Neuronal stem cell (in vitro differentiated cells): ENCODE results near the gene CSNK1A1L.

ENCODE experiments used
- DNase-seq: peaks from one replicate; pipeline ENCODE4 v3.0.0-alpha.2; 2013; ENCODE audit warnings: low spot score
- H2AFZ ChIP-seq: one replicate; pipeline ENCODE4 v1.6.1; 2013; ENCODE audit warnings: mild to moderate bottlenecking, low read length, inconsistent platforms
- H2AK5ac ChIP-seq: 2 replicates; pipeline ENCODE4 v1.6.1; 2013; ENCODE audit warnings: low read depth, mild to moderate bottlenecking, inconsistent platforms, low read length, moderate library complexity, mixed read lengths
- H2BK120ac ChIP-seq: 2 replicates; pipeline ENCODE4 v1.6.1; 2013; ENCODE audit warnings: low read depth, mild to moderate bottlenecking, inconsistent platforms, low read length, moderate library complexity, mixed read lengths
- H2BK12ac ChIP-seq: one replicate; pipeline ENCODE4 v1.6.1; 2013; ENCODE audit warnings: low read length, inconsistent platforms
- H2BK15ac ChIP-seq: 2 replicates; pipeline ENCODE4 v1.6.1; 2013; ENCODE audit warnings: mild to moderate bottlenecking, low read length, inconsistent platforms, mixed read lengths
- H2BK5ac ChIP-seq: one replicate; pipeline ENCODE4 v1.6.1; 2013; ENCODE audit warnings: inconsistent platforms, mild to moderate bottlenecking, low read length, moderate library complexity
- H3K14ac ChIP-seq: one replicate; pipeline ENCODE4 v1.6.1; 2013; ENCODE audit warnings: low read length, inconsistent platforms
- H3K18ac ChIP-seq: 2 replicates; pipeline ENCODE4 v1.6.1; 2013; ENCODE audit warnings: low read length, inconsistent platforms
- H3K23ac ChIP-seq: 2 replicates; pipeline ENCODE4 v1.6.1; 2013; ENCODE audit warnings: low read depth, mild to moderate bottlenecking, mixed read lengths, low read length, inconsistent platforms; ENCODE audit not compliant: poor library complexity
- H3K27ac ChIP-seq: replicated peaks from 3 replicates; pipeline ENCODE4 v1.5.1; 2013; ENCODE audit warnings: low read length, inconsistent platforms
- H3K27me3 ChIP-seq, 3 experiments: 2 replicates each; pipeline ENCODE4 v1.6.1; 2013; ENCODE audit warnings: low read length in 3 of 3, mild to moderate bottlenecking in 2 of 3, inconsistent platforms in 1 of 3, low read depth in 1 of 3, mixed read lengths in 1 of 3, moderate library complexity in 1 of 3; ENCODE audit not compliant: control insufficient read depth in 3 of 3, insufficient read depth in 3 of 3
- H3K36me3 ChIP-seq, 2 donors: replicated peaks in 1 of 2; 2 replicates each; pipeline ENCODE4 v1.6.1; 2013; ENCODE audit warnings: low read length in 2 of 2; ENCODE audit not compliant: control insufficient read depth in 2 of 2, insufficient read depth in 2 of 2
- H3K4ac ChIP-seq: 2 replicates; pipeline ENCODE4 v1.6.1; 2013; ENCODE audit warnings: inconsistent platforms, mild to moderate bottlenecking, low read length, moderate library complexity
- H3K4me1 ChIP-seq, 2 donors: 1 replicate in 1 of 2; 2 replicates in 1 of 2; pipeline ENCODE4 v1.6.1; 2013; ENCODE audit warnings: low read length in 2 of 2, low read depth in 1 of 2; ENCODE audit not compliant: control insufficient read depth in 2 of 2, insufficient read depth in 1 of 2
- H3K4me2 ChIP-seq: one replicate; pipeline ENCODE4 v1.6.1; 2013; ENCODE audit warnings: mild to moderate bottlenecking, low read length, inconsistent platforms; ENCODE audit not compliant: insufficient read depth, poor library complexity, severe bottlenecking
- H3K4me3 ChIP-seq, 2 donors: 2 replicates each; pipeline ENCODE4 v1.5.1; 2013; ENCODE audit warnings: low read length in 2 of 2, mild to moderate bottlenecking in 2 of 2, inconsistent platforms in 1 of 2, moderate library complexity in 1 of 2
- H3K79me1 ChIP-seq: one replicate; pipeline ENCODE4 v1.6.1; 2013; ENCODE audit warnings: low read depth, mild to moderate bottlenecking, inconsistent platforms, low read length, moderate library complexity
- H3K9ac ChIP-seq: one replicate; pipeline ENCODE4 v1.6.1; 2013; ENCODE audit warnings: mild to moderate bottlenecking, low read depth, low read length, inconsistent platforms; ENCODE audit not compliant: poor library complexity
- H3K9me3 ChIP-seq, 2 donors: replicated peaks in 1 of 2; 2 replicates each; pipeline versions ENCODE3 to v1.6.1; 2013; ENCODE audit warnings: low read length in 2 of 2, mild to moderate bottlenecking in 2 of 2, inconsistent platforms in 1 of 2, low read depth in 1 of 2, mixed read lengths in 1 of 2, moderate library complexity in 1 of 2; ENCODE audit not compliant: control insufficient read depth in 2 of 2, insufficient read depth in 1 of 2
- H4K8ac ChIP-seq: one replicate; pipeline ENCODE4 v1.6.1; 2013; ENCODE audit warnings: low read depth, mild to moderate bottlenecking, inconsistent platforms, low read length, moderate library complexity
- H4K91ac ChIP-seq: one replicate; pipeline ENCODE4 v1.6.1; 2013; ENCODE audit warnings: low read length, low read depth, mild to moderate bottlenecking, inconsistent platforms; ENCODE audit not compliant: poor library complexity
- WGBS, 2 donors: extraction: QIAGEN DNeasy Blood & Tissue Kit; methylation state at CpG; one replicate each; pipeline ENCODE4 v1.1.7; 2013; ENCODE audit warnings: missing lambda C conversion rate in 2 of 2, mixed read lengths in 1 of 2; ENCODE audit not compliant: insufficient read length in 2 of 2, insufficient replicate concordance in 1 of 2; ENCODE audit errors: extremely low coverage in 2 of 2; 5-methylcytosine and 5-hydroxymethylcytosine counted together

The CSNK1A1L gene

GRCh38 chr13:37138926-37139325, 33.5 kb upstream of the CSNK1A1L start:
- Histone ChIP-seq H3K27ac (no peak overlapping the region), H3K4ac (no peak overlapping the region), H3K4me2 (no peak overlapping the region), H2BK12ac (no peak overlapping the region), H2AFZ (no peak overlapping the region), H2BK5ac (no peak overlapping the region), H4K8ac (no peak overlapping the region), H2BK15ac (no peak overlapping the region), H3K36me3 (no peaks in the 10 kb centered on the region), H3K14ac (no peak overlapping the region), H4K91ac (no peak overlapping the region), H3K9ac (no peak overlapping the region), H2BK120ac (no peak overlapping the region), H2AK5ac (no peak overlapping the region), H3K4me3 (no peak overlapping the region), H3K27me3 (no peaks in the 10 kb centered on the region), H3K4me1 (peaks cover 0 to 2% of the 10 kb centered on the region in 2 donors), H3K18ac (no peak overlapping the region), H3K23ac (no peak overlapping the region), H3K9me3 (no peaks in the 10 kb centered on the region), H3K79me1 (no peaks in the 10 kb centered on the region)
- no peak for DNase-seq
- WGBS, 2 donors, result no CpG with 5 or more reads among the region's 3 CpGs

GRCh38 chr13:37138169-37138568, 32.7 kb upstream of the CSNK1A1L start:
- H3K36me3 ChIP-seq, result no peaks in the 10 kb centered on the region
- WGBS, 2 donors, result no CpG with 5 or more reads among the region's 1 CpG
- no peak overlapping the region for H3K23ac ChIP-seq
- no peaks in the 10 kb centered on the region for H3K79me1 ChIP-seq
- no peak overlapping the region for H3K4ac ChIP-seq
- H2AK5ac ChIP-seq, result no peak overlapping the region
- no peak overlapping the region for H2AFZ ChIP-seq
- no peak overlapping the region for H4K8ac ChIP-seq
- H3K18ac ChIP-seq, result no peak overlapping the region
- no peak overlapping the region for H2BK12ac ChIP-seq
- no peak overlapping the region for H2BK5ac ChIP-seq
- DNase-seq, result no peak
- no peak overlapping the region for H3K14ac ChIP-seq
- no peaks in the 10 kb centered on the region for H3K9me3 ChIP-seq
- no peak overlapping the region for H2BK15ac ChIP-seq
- no peak overlapping the region for H4K91ac ChIP-seq
- no peak overlapping the region for H2BK120ac ChIP-seq
- H3K27me3 ChIP-seq, result no peaks in the 10 kb centered on the region
- H3K4me1 ChIP-seq, result peaks cover 0 to 2% of the 10 kb centered on the region in 2 donors
- H3K27ac ChIP-seq, result no peak overlapping the region
- H3K4me3 ChIP-seq, result no peak overlapping the region
- no peak overlapping the region for H3K4me2 ChIP-seq
- H3K9ac ChIP-seq, result no peak overlapping the region

- no peak overlapping the region for H3K14ac ChIP-seq
- no peak overlapping the region for H3K9ac ChIP-seq
- H2BK5ac ChIP-seq, result no peak overlapping the region
- no peak overlapping the region for H4K91ac ChIP-seq
- H4K8ac ChIP-seq, result no peak overlapping the region
- H2BK120ac ChIP-seq, result no peak overlapping the region
- H3K36me3 ChIP-seq, result no peaks in the 10 kb centered on the region
- H2BK15ac ChIP-seq, result no peak overlapping the region
- no peak overlapping the region for H3K23ac ChIP-seq
- no peak overlapping the region for H2AFZ ChIP-seq
- no peaks in the 10 kb centered on the region for H3K79me1 ChIP-seq
- H3K18ac ChIP-seq, result no peak overlapping the region
- no peaks in the 10 kb centered on the region for H3K9me3 ChIP-seq
- H2BK12ac ChIP-seq, result no peak overlapping the region
- no peak overlapping the region for H3K27ac ChIP-seq
- H3K27me3 ChIP-seq, result no peaks in the 10 kb centered on the region
- H3K4me2 ChIP-seq, result no peak overlapping the region
- H3K4me3 ChIP-seq, result no peak overlapping the region
- H2AK5ac ChIP-seq, result no peak overlapping the region
- WGBS, 2 donors, result no CpG with 5 or more reads among the region's 2 CpGs
- H3K4ac ChIP-seq, result no peak overlapping the region
- H3K4me1 ChIP-seq, result peaks cover 0 to 2% of the 10 kb centered on the region in 2 donors
- no peak for DNase-seq
Measured at GRCh38 chr13:37136633-37137032, 31.2 kb upstream of the CSNK1A1L start.

GRCh38 chr13:37136187-37136586, 30.7 kb upstream of the CSNK1A1L start:
- Histone ChIP-seq H2AK5ac (no peak overlapping the region), H3K4me3 (no peak overlapping the region), H3K23ac (no peak overlapping the region), H3K79me1 (no peaks in the 10 kb centered on the region), H3K14ac (no peak overlapping the region), H3K4me2 (no peak overlapping the region), H4K91ac (no peak overlapping the region), H3K4ac (no peak overlapping the region), H2BK120ac (no peak overlapping the region), H3K27me3 (no peaks in the 10 kb centered on the region), H3K27ac (no peak overlapping the region), H2BK12ac (no peak overlapping the region), H3K36me3 (no peaks in the 10 kb centered on the region), H2BK15ac (no peak overlapping the region), H3K9me3 (no peaks in the 10 kb centered on the region), H2AFZ (no peak overlapping the region), H3K18ac (no peak overlapping the region), H2BK5ac (no peak overlapping the region), H4K8ac (no peak overlapping the region), H3K4me1 (peaks cover 0 to 2% of the 10 kb centered on the region in 2 donors), H3K9ac (no peak overlapping the region)
- DNase-seq, result no peak
- WGBS, 2 donors, result no CpG with 5 or more reads among the region's 2 CpGs
